Keratinocyte (primary cell): Measurements from ENCODE around the gene SCP2D1.

ENCODE experiments used
- EZH2 ChIP-seq: IDR thresholded peaks from one replicate; pipeline ENCODE4 v1.6.1; 2012; ENCODE audit warnings: inconsistent platforms, mild to moderate bottlenecking, low read length, moderate library complexity
- TF ChIP-seq, protein P1 (sequence below), 3 experiments: IDR thresholded peaks in 1 of 3; conservative IDR thresholded peaks in 1 of 3; optimal IDR thresholded peaks in 1 of 3; 2 replicates in 2 of 3; 3 replicates in 1 of 3; pipeline versions ENCODE3 to v1.5.1; 2011; ENCODE audit warnings: low read length in 3 of 3, mild to moderate bottlenecking in 3 of 3, moderate library complexity in 2 of 3, control low read depth in 1 of 3, inconsistent platforms in 1 of 3; ENCODE audit not compliant: insufficient read depth in 2 of 3; ENCODE audit errors: extremely low read depth in 1 of 3

DNA sequence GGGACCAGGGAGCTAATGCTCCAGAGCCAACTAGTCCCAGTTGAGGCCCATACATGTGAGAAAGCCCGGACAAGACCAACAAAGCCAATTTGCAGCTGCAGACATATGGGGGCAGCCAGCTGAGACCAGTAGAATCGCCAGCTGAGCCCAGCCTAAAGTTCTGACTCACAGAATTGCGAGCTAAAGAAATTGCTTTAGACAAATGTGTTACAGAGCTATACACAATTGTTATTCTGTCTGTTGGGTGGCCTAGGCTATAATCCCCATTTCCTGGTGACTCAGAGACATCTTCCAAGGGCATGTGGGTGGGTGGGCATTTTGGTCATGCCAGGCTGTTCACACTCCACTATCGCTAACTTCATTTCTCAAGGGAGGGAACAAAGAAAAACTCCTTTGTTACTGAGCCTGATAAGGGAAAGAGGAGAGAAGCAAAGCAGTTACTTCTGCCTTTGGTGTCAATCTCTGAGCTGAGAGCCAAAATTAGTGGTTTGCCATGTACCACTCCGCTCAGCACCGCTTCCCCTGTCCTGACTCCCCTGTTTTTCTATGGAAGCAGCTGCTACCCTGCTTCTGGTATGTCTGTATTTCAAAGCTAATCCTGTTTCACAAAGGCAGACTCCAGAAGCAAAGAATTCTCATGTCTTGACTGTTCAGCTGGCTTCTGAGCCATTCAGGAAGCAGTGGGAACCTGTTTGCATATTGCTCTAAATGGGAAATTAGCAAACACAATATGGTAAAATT lies 26.1 kb downstream of the SCP2D1 start:
- TF ChIP-seq, protein P1, sequence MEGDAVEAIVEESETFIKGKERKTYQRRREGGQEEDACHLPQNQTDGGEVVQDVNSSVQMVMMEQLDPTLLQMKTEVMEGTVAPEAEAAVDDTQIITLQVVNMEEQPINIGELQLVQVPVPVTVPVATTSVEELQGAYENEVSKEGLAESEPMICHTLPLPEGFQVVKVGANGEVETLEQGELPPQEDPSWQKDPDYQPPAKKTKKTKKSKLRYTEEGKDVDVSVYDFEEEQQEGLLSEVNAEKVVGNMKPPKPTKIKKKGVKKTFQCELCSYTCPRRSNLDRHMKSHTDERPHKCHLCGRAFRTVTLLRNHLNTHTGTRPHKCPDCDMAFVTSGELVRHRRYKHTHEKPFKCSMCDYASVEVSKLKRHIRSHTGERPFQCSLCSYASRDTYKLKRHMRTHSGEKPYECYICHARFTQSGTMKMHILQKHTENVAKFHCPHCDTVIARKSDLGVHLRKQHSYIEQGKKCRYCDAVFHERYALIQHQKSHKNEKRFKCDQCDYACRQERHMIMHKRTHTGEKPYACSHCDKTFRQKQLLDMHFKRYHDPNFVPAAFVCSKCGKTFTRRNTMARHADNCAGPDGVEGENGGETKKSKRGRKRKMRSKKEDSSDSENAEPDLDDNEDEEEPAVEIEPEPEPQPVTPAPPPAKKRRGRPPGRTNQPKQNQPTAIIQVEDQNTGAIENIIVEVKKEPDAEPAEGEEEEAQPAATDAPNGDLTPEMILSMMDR (optimal IDR thresholded peaks at IDR 0.05 in 1 of 3, IDR thresholded peaks at IDR 0.05 in 1 of 3, conservative IDR thresholded peaks at IDR 0.05 in 1 of 3; ENCODE audit: extremely low read depth in 1 of 3, insufficient read depth in 2 of 3, low read length in 3 of 3), result no peak
- no peak for TF ChIP-seq EZH2
